Esophagus squamous epithelium (tissue), 4 donors: ENCODE measurements around the gene CLDN4.
A peak's percentile ranks its signal among the peaks of the same experiment; 100 is the strongest.

Experiments used
- CTCF ChIP-seq, 6 experiments: fragments of 450-650 bp in 4 of 6; fragments of 200-600 bp in 2 of 6; sonication (generic) in 2 of 6; IDR thresholded peaks; one replicate each; pipeline ENCODE4 v1.5.1; 2016 to 2019; ENCODE audit warnings: antibody characterized with exemption in 6 of 6, mild to moderate bottlenecking in 4 of 6, moderate library complexity in 4 of 6
- POLR2A ChIP-seq, 4 donors: fragments of 450-650 bp; IDR thresholded peaks; one replicate each; pipeline ENCODE4 v1.6.1; 2017; ENCODE audit warnings: antibody characterized with exemption in 4 of 4, mild to moderate bottlenecking in 4 of 4, moderate library complexity in 3 of 4

- peak in 1 of 6 experiments; percentile 10 for TF ChIP-seq CTCF (IDR thresholded peaks at IDR 0.05)
- no peak for TF ChIP-seq POLR2A (IDR thresholded peaks at IDR 0.05)
Observed at GRCh38 chr7:73880755-73881328, 50.0 kb downstream of the CLDN4 start.
